MG63 (cell line): Measurements from ENCODE around the gene MIEN1. TPM values are rescaled to one million over a fixed set of nuclear protein-coding genes. Genes with fewer than 3 reads are reported as not detected.

Experiments
- DNase-seq: peaks from one replicate; pipeline ENCODE4 v3.0.0-alpha.2; 2020
- H3K27me3 ChIP-seq: fragments of 250-450 bp; sonication (Bioruptor Pico); 2 replicates; pipeline ENCODE4 v1.5.1; 2020; ENCODE audit warnings: mild to moderate bottlenecking, moderate library complexity
- H3K36me3 ChIP-seq: fragments of 250-450 bp; sonication (Bioruptor Pico); 2 replicates; pipeline ENCODE4 v1.5.1; 2020; ENCODE audit warnings: mild to moderate bottlenecking, moderate library complexity
- H3K4me3 ChIP-seq: fragments of 250-450 bp; sonication (Bioruptor Pico); 2 replicates; pipeline ENCODE4 v1.5.1; 2020; ENCODE audit warnings: mild to moderate bottlenecking, moderate library complexity
- H3K9me3 ChIP-seq: fragments of 250-450 bp; sonication (Bioruptor Pico); 2 replicates; pipeline ENCODE4 v1.5.1; 2020; ENCODE audit warnings: mild to moderate bottlenecking, moderate library complexity
- total RNA-seq: library from RNA; depleted of rRNA; stranded (reverse); fragments of >200 nt; shearing (Covaris generic); gene quantifications from 2 replicates; pipeline ENCODE4 v1.2.3, GENCODE V29; 2014; ENCODE audit warnings: low replicate concordance; rRNA removed

The MIEN1 gene
- total RNA-seq, 1 experiment from 2014 or later = 53.8 TPM

GRCh38 chr17:39697961-39698360, 32.4 kb downstream of the MIEN1 start:
- DNase-seq = no peak
- H3K36me3 ChIP-seq = no peaks in the 10 kb centered on the region
- H3K27me3 ChIP-seq = no peaks in the 10 kb centered on the region
- H3K4me3 ChIP-seq = no peak overlapping the region
- no peaks in the 10 kb centered on the region for H3K9me3 ChIP-seq

GRCh38 chr17:39696731-39697130, 33.6 kb downstream of the MIEN1 start:
- no peak for DNase-seq
- Histone ChIP-seq H3K27me3 (no peaks in the 10 kb centered on the region), H3K9me3 (no peaks in the 10 kb centered on the region), H3K4me3 (no peak overlapping the region), H3K36me3 (no peaks in the 10 kb centered on the region)

GRCh38 chr17:39695089-39695474, 35.2 kb downstream of the MIEN1 start:
- Histone ChIP-seq H3K27me3 (no peaks in the 10 kb centered on the region), H3K9me3 (no peaks in the 10 kb centered on the region), H3K36me3 (no peaks in the 10 kb centered on the region), H3K4me3 (no peak overlapping the region)
- no peak for DNase-seq

GRCh38 chr17:39694593-39694992, 35.7 kb downstream of the MIEN1 start:
- no peaks in the 10 kb centered on the region for H3K36me3 ChIP-seq
- no peak overlapping the region for H3K4me3 ChIP-seq
- no peaks in the 10 kb centered on the region for H3K27me3 ChIP-seq
- no peaks in the 10 kb centered on the region for H3K9me3 ChIP-seq
- DNase-seq = no peak

GRCh38 chr17:39688945-39689344, 41.4 kb downstream of the MIEN1 start:
- Histone ChIP-seq H3K4me3 (peak overlapping the region; percentile 69), H3K36me3 (no peaks in the 10 kb centered on the region), H3K27me3 (no peaks in the 10 kb centered on the region), H3K9me3 (no peaks in the 10 kb centered on the region)
- DNase-seq = no peak

- Histone ChIP-seq H3K27me3 (no peaks in the 10 kb centered on the region), H3K4me3 (peak overlapping the region; percentile 69), H3K36me3 (no peaks in the 10 kb centered on the region), H3K9me3 (no peaks in the 10 kb centered on the region)
- no peak for DNase-seq
Measured at GRCh38 chr17:39688475-39688835, 41.9 kb downstream of the MIEN1 start.

- H3K27me3 ChIP-seq = no peaks in the 10 kb centered on the region
- H3K4me3 ChIP-seq = peak within 1 kb of the TSS; percentile 69
- no peaks in the 10 kb centered on the region for H3K36me3 ChIP-seq
- no peaks in the 10 kb centered on the region for H3K9me3 ChIP-seq
- peak; percentile 99 for DNase-seq
Measured at GRCh38 chr17:39687546-39688474, 42.5 kb downstream of the MIEN1 start, which contains the start of gene PGAP3. PGAP3 (minus strand) TSS chr17:39688057; CDS start chr17:39688014, 43 bp downstream.

DNA sequence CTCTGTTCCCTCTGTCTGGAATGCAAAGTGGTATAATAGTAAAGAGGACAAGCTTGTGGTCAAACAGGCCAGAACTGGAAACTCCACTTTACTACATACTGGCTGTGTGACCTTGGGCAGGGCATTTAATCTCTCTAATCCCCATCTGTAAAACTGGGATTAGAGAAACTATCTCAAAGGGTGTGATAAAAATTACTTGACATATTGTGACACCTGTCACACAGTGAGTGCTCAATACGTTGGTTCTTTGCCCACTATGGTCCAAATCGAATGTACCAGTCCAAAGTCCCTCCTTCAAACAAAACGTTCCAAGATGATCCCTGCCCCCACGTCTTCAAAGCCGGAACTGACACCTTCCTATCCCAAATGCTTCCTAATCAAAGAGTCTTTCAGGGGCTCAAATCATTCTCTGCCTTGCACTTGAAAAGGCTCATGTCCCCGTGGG, 43.2 kb downstream of the MIEN1 start:
- peak overlapping the region; percentile 69 for H3K4me3 ChIP-seq
- no peaks in the 10 kb centered on the region for H3K9me3 ChIP-seq
- no peaks in the 10 kb centered on the region for H3K36me3 ChIP-seq
- no peak for DNase-seq
- no peaks in the 10 kb centered on the region for H3K27me3 ChIP-seq

- H3K4me3 ChIP-seq = no peak overlapping the region
- no peaks in the 10 kb centered on the region for H3K27me3 ChIP-seq
- DNase-seq = no peak
- no peaks in the 10 kb centered on the region for H3K9me3 ChIP-seq
- no peaks in the 10 kb centered on the region for H3K36me3 ChIP-seq
Measured at GRCh38 chr17:39684369-39685192, 45.8 kb downstream of the MIEN1 start.

DNA sequence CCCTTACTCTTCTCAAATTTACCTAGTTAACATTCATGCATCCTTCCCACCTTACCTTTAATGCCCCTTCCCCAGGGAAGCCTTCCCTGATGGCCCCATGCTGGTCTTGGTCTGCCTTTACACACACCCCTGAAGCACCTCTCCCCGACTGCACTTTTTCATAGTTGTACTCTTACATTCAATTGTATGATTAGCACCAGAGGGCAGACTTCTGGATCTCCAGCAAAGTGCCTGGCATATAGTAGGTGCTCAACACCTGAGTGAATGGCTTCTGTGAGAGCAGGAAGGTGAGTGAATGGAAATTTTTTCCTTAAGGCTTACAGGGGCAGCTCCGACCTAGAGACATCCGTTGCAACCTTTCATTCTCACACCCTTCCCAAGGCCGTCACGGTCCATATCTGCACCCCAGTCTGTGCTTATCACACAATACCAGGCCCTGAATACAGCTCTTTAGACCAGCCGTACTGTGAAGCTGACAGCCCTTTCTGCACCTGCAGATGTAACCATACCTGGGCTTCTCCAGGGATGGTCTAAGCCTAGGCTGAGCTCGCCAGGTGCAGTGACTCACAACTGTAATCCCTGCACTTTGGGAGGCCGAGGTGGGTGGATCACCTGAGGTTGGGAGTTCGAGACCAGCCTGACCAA, 46.9 kb downstream of the MIEN1 start:
- H3K27me3 ChIP-seq = no peaks in the 10 kb centered on the region
- no peaks in the 10 kb centered on the region for H3K36me3 ChIP-seq
- DNase-seq = no peak
- H3K9me3 ChIP-seq = no peaks in the 10 kb centered on the region
- H3K4me3 ChIP-seq = no peak overlapping the region

GRCh38 chr17:39679521-39680192, 50.7 kb downstream of the MIEN1 start:
- no peaks in the 10 kb centered on the region for H3K36me3 ChIP-seq
- H3K4me3 ChIP-seq = no peak overlapping the region
- no peak for DNase-seq
- no peaks in the 10 kb centered on the region for H3K9me3 ChIP-seq
- no peaks in the 10 kb centered on the region for H3K27me3 ChIP-seq

Other genes starting within 250 kb of the MIEN1 start
- not detected in 2 replicates for gene NEUROD2, start 122.6 kb downstream of the MIEN1 start, total RNA-seq
- not detected in 2 replicates for gene PPP1R1B, start 103.6 kb downstream of the MIEN1 start, total RNA-seq
- 55.2 and 61.8 TPM in 2 replicates for gene STARD3, start 93.4 kb downstream of the MIEN1 start, total RNA-seq
- 0.07 TPM in 1 of 2 replicates, not detected in the other for gene TCAP, start 65.2 kb downstream of the MIEN1 start, total RNA-seq
- not detected in 2 replicates for gene PNMT, start 62.1 kb downstream of the MIEN1 start, total RNA-seq
- 9.5 and 29.2 TPM in 2 replicates for gene PGAP3, start 42.5 kb downstream of the MIEN1 start, total RNA-seq
- 19.8 and 30.8 TPM in 2 replicates for gene ERBB2, start 30.5 kb downstream of the MIEN1 start, total RNA-seq
- gene GRB7, start 7.4 kb upstream of the MIEN1 start, total RNA-seq = not detected in 2 replicates
- gene IKZF3, start 133.8 kb upstream of the MIEN1 start, total RNA-seq = not detected in 2 replicates
- not detected in 2 replicates for gene ZPBP2, start 137.7 kb upstream of the MIEN1 start, total RNA-seq
- gene GSDMB, start 188.1 kb upstream of the MIEN1 start, total RNA-seq = 3.9 and 10.9 TPM in 2 replicates
- gene ORMDL3, start 197.1 kb upstream of the MIEN1 start, total RNA-seq = 54.1 and 80.1 TPM in 2 replicates
- not detected in 2 replicates for gene LRRC3C, start 197.2 kb upstream of the MIEN1 start, total RNA-seq
- not detected in 2 replicates for gene GSDMA, start 232.5 kb upstream of the MIEN1 start, total RNA-seq